ENCODE measurements around the gene TELO2.
A peak's percentile ranks its signal among the peaks of the same experiment; 100 is the strongest.
"Not testable (repeated sequence)": the region's sequence is repeated elsewhere in the genome, so short reads cannot be mapped to it uniquely, and the experiment has no call there.

The TELO2 gene

GRCh38 chr16:1458336-1458976 lies 34.7 kb upstream of the TELO2 start:
- no peak for DNase-seq

DNA sequence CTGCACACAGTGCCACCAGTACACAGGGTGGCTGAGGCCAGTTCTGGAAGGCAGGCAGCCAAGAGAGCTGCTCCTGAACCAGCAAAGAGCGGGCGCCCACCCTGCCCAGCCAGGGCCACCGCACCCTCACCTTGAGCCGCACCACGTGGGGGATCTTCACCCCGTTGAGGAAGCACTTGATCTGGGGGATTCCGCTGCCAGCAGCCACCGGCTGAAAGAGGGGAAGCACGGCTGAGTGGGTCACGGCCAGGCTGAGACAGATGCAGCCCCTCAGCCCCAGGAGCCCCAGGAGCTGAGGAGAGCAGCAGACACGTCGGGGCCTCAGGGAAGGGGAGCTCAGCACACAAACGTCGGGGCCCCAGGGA lies 34.2 kb upstream of the TELO2 start:
- no peak for DNase-seq

DNA sequence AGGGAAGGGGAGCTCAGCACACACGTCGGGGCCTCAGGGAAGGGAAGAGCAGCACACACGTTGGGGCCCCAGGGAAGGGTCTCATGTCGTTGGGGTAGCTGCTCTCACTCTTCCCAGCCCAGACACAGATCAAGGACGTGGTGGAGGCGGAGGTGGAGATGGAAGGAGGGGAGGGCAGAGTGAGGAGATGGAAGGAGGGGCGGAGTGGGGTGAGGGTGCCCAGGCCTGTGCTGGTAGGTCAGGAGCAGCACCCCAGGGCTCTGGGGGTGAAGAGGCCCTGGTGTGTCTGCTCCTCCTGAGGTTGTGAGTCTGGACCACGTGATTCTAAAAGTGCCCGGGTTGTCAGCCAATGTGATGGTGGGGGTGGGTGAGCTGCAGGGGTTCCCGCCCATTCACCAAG lies 33.2 kb upstream of the TELO2 start:
- DNase-seq, result no peak

GRCh38 chr16:1460602-1461138 lies 32.5 kb upstream of the TELO2 start:
- no peak for DNase-seq

DNA sequence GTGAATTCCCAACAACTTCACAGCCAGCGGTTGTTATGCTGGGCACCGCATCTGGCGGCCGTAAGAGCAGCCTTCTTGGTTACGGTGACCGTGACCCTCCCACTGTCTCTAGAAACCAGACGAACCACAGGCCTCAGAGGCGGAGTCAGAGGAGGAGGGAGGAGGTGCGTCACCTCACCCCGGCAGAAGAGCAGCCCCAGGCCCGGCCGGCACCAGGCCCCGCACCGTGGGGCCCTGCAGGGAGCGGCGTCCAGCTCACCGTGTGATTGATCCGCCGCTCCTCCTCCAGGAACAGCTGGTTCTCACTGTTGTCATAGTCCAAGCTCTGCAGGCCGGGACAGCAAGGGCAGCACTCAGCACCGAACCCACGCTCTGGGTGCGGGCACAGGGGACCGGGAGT lies 32.0 kb upstream of the TELO2 start:
- DNase-seq, result no peak

DNA sequence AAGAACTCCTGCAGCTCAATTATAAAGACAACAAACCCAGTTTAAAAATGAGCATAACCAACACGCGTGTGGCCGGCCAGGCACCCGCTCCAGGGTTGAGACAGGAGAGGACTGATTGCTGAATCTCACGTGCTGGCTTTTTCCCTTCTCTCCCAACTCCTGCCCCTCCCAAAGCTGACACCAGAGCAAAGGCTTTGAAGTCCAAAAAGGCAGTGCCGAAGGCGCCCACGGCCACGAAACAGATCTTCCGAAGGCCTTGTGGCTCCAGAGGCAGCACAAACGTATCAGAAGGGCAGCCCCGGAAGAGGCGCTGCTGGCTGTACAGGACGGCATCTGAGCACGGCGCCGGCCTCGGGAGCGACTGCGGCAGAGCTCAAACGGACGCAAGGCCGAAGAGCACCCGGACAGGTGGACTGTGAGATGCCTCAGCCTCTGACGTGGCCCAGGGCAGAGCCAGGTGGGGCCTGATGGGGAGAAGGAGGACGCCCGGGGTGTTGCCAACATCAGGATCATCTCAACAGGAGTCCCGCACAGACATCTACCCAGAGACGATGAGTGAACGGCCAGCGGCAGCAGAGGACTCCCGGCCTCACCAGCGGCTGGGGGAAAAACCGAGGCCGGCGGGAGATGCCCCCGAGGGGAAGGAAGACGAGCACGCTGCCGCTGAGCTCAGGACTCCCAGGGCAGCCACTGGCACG lies 28.8 kb upstream of the TELO2 start:
- DNase-seq, result no peak

DNA sequence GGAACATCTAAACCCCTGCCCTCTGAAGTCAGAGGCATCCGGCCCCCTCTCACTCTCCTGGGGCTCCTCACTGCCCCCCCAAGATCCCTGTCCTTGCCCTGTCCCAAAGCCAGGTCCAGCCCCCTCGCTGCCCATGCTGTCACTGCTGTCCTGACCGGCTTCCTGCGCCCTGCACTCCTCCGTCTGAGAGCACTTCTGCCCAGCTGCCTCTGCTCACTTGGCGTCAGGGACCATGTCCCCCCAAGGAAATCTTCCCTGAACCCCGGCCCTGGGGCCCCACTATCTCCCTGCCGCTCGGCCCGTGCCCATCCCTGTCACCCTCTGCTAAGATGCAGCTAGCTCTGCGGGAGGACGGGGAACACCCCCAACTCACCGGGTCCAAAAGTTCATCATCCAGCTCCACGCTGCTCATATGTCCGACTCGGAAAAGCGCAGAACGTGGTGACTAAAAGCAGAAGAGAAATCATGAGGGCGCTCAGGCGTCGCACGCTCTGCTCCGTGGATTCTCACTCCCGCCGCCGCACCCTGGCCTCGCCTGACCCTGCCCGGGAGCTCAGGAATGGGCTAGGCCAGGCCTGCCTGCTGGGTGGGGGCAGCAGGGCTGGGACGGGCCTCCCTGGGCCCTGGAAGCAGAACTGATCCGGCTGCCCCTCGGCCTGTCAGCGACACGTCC lies 28.1 kb upstream of the TELO2 start:
- no peak for DNase-seq

- no peak for DNase-seq
Measured at GRCh38 chr16:1465567-1465915, 27.6 kb upstream of the TELO2 start.

DNA sequence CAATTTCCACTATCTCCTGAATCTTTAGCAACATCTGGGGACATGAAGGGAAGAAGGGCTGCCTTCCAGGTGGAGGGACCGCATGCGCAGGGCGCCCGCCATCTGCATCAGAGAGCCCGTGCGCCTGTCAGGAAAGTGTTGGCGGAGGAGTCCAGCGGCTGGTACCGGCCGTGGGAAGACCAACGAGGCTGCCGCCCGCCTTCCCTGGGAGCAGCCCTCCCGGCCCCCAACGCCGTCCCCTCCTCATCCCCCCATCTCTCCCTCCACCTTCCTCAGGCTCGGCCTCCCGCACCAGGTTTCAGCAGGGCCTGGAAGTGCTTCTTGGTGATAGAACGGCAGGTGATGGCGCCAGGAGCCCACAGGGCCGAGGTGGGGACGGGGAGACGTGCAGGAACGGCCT lies 27.1 kb upstream of the TELO2 start:
- no peak for DNase-seq

DNA sequence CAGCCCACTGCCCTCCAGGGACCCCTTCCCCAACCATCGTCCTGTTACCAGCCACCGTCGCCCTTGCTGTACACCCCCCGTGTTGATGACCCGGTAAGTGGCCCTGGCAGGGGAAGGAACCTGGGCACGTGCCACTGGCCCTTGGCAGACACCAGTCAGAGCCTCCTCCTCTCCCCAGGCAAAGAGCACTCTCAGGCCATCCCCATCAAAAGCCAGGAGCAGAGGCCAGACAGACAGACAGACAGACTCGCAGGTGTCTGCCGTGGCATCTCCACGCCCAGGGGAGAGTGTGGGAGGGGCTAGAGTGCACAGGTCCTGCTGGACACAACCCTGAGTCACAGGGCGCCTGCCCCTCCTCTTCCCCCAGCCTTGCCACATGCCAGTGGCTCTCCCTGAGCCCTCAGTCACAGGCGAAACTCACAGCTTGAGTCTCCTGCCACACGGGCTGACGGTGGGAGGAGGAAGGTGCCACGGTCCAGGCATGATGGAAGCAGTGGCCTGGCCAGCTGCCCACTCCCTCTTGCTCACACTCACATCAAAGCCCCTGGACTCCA lies 26.1 kb upstream of the TELO2 start:
- no peak for DNase-seq

DNA sequence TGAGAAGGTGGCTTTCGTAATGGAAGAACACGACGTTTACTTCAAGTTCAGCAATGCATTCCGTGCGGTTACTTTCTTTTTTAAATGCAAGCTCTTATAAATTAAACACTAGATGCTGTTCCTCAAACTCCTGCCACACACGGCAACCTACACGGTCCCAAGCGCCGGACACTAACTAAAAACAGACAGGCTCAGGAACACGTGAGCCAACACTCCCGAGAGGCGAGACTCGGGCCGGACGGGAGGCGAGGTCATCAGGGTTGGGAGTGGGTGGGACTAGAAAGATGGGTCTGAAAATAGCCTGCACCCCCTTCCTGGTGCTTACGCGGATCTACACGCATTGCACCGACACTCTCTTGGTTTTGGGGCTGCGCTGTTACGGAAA lies 24.7 kb upstream of the TELO2 start:
- DNase-seq, result no peak

GRCh38 chr16:1469141-1469540 lies 24.0 kb upstream of the TELO2 start:
- not testable (repeated sequence) for DNase-seq

GRCh38 chr16:1469693-1470201 lies 23.4 kb upstream of the TELO2 start:
- no peak for DNase-seq

GRCh38 chr16:1470481-1471251 lies 22.5 kb upstream of the TELO2 start:
- DNase-seq, result no peak

GRCh38 chr16:1471569-1472194 lies 21.5 kb upstream of the TELO2 start:
- DNase-seq, result no peak

- DNase-seq, result no peak
Measured at GRCh38 chr16:1472974-1473373, 20.2 kb upstream of the TELO2 start.

- no peak for DNase-seq
Measured at GRCh38 chr16:1474082-1474795, 18.9 kb upstream of the TELO2 start.

GRCh38 chr16:1474796-1475551 lies 18.2 kb upstream of the TELO2 start, which contains the start of gene CLCN7:
TSS of gene CLCN7 (minus strand) at chr16:1475028. CDS start at chr16:1474974, 54 bp downstream.
- peak; percentile 86 for DNase-seq

DNA sequence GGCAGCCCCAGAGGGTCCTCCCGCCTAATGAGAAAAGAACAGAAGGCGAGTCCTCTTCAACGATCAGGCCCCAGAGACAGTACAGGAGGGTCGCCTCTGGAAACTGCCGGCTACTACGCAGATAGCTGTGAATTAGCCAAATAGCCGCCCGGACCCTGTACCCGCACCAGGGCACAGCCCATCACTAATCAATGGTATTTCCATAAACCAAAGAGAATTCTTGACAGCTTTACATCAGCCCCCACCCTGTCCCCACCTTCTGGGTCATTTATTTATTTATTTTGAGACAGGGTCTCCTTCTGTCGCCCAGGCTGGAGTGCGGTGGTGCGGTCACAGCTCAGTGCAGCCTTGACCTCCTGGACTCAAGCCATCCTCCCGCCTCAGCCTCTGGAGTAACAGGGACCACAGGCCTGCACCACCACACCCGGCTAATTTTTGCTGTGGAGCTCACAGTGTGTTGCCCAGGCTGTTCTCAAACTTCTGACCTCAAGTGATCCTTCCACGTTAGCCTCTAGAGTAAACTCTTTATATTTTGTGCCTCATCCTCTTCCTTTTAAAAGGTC lies 17.5 kb upstream of the TELO2 start:
- no peak for DNase-seq

GRCh38 chr16:1477033-1477432 lies 16.1 kb upstream of the TELO2 start:
- DNase-seq, result no peak

Data from activated gamma-delta T cell (primary cell).